ENCODE measurements around the gene GALNT14. TPM values are rescaled to one million over a fixed set of nuclear protein-coding genes. Genes with fewer than 3 reads are reported as not detected.

Gene GALNT14
- total and polyA plus RNA-seq, 9 of the 15 experiments (the other 6 are each of a cell fraction or from before 2014, with no cell fraction given), result 0.11 TPM; not detected in 8

- no peak for TF ChIP-seq HNRNPLL (IDR thresholded peaks at IDR 0.05; ENCODE audit: low read depth, low read length, poor library complexity, severe bottlenecking)
These were observed 210.7 kb downstream of the GALNT14 start (continued) for GRCh38 chr2:30927465-30928075.

- intact Hi-C loops (cut with micrococcal nuclease) (no loop called here), in situ Hi-C loops (cut with MboI) (no loop called here)
- TF ChIP-seq E2F6 (IDR thresholded peaks at IDR 0.05; ENCODE audit: borderline replicate concordance in 1 of 2, extremely low read depth in 1 of 2, insufficient read depth in 1 of 2, insufficient read length in 1 of 2, low read depth in 1 of 2, low read length in 1 of 2, poor library complexity in 1 of 2, severe bottlenecking in 1 of 2) (no peak), EP300 (IDR thresholded peaks at IDR 0.05; ENCODE audit: low read length) (no peak), HNRNPL (IDR thresholded peaks at IDR 0.05; ENCODE audit: low read depth, low read length) (no peak), NCOA1 (IDR thresholded peaks at IDR 0.05; ENCODE audit: low read depth) (no peak), ZNF717 (CRISPR knock-in tag; IDR thresholded peaks at IDR 0.05) (no peak), KAT8 (IDR thresholded peaks at IDR 0.05; ENCODE audit: low read depth) (no peak), GABPA (tag; conservative IDR thresholded peaks at IDR 0.05; ENCODE audit: low read depth) (no peak), ZNF280A (IDR thresholded peaks at IDR 0.05; ENCODE audit: low read depth, partially characterized antibody) (no peak), ESRRA (IDR thresholded peaks at IDR 0.05; ENCODE audit: borderline replicate concordance, low read depth) (no peak), NONO (IDR thresholded peaks at IDR 0.05; ENCODE audit: low read depth in 2 of 2, low read length in 1 of 2) (no peak), PYGO2 (tag; IDR thresholded peaks at IDR 0.05) (no peak), ZBTB5 (IDR thresholded peaks at IDR 0.05) (no peak), ZBTB34 (CRISPR knock-in tag; IDR thresholded peaks at IDR 0.05) (no peak), HCFC1 (IDR thresholded peaks at IDR 0.05; ENCODE audit: low read depth, low read length) (no peak)
These were observed 211.6 kb downstream of the GALNT14 start for GRCh38 chr2:30926606-30927005.

More at GRCh38 chr2:30926606-30927005, 211.6 kb downstream of the GALNT14 start:
- Histone ChIP-seq H3K4me2 (ENCODE audit: insufficient read depth, low read length) (no peak overlapping the region), H3K4me1 (replicated peaks in 1 of 2; ENCODE audit: control insufficient read depth in 2 of 2, insufficient read depth in 2 of 2, low read length in 2 of 2) (peaks cover 0 to 3% of the 10 kb centered on the region in 2 experiments; a peak in 2 of 5 replicates), H3K27me3 (ENCODE audit: control insufficient read depth in 2 of 2, insufficient read depth in 2 of 2, low read length in 2 of 2) (peaks cover 3 to 28% of the 10 kb centered on the region in 2 experiments; a peak in 4 of 5 replicates), H3K9me3 (replicated peaks; ENCODE audit: control insufficient read depth, insufficient read depth, low read depth, low read length) (no peaks in the 10 kb centered on the region), H3K9ac (ENCODE audit: insufficient read depth in 1 of 2, low read depth in 2 of 2, low read length in 2 of 2) (no peak overlapping the region), H3K9me1 (ENCODE audit: control insufficient read depth, insufficient read depth, low read length) (no peaks in the 10 kb centered on the region), H2AFZ (ENCODE audit: low read depth, low read length) (no peak overlapping the region), H3K36me3 (ENCODE audit: control insufficient read depth, insufficient read depth, low read length) (no peaks in the 10 kb centered on the region), H3K4me3 (no peak overlapping the region), H3K27ac (ENCODE audit: extremely low read depth, low read depth, low read length) (no peak overlapping the region), H3K79me2 (ENCODE audit: control insufficient read depth, insufficient read depth, low read length) (no peaks in the 10 kb centered on the region), H4K20me1 (replicated peaks; ENCODE audit: control insufficient read depth, insufficient read depth, low read length) (no peaks in the 10 kb centered on the region; the same call in 1 of the 2 replicates)
- DNase-seq (ENCODE audit: extremely low read depth in 1 of 4, low spot score in 3 of 4) (no peak), FAIRE-seq (no peak), ATAC-seq (no peak)
- CTCF ChIA-PET (ENCODE audit: low intra/inter-chr PET ratio), result no interaction called here
- WGBS (ENCODE audit: insufficient coverage, low coverage, missing lambda C conversion rate), result 0% methylated on average over 4 of the region's 5 CpGs
- no TSS peak for BruUV-seq (replicated peaks)
- POLR2A ChIA-PET, result no interaction called here
